Effector CD4-positive, alpha-beta T cell (primary cell): ENCODE results near the gene COL13A1.

Source experiments
- DNase-seq: peaks from one replicate; pipeline ENCODE4 v3.0.0-alpha.2; 2020

The COL13A1 gene

GRCh38 chr10:69792341-69792740 is 9.4 kb upstream of the COL13A1 start:
- no peak for DNase-seq

- no peak for DNase-seq
Observed at GRCh38 chr10:69794673-69795072, 7.0 kb upstream of the COL13A1 start.

- no peak for DNase-seq
Observed at GRCh38 chr10:69795242-69795934, 6.3 kb upstream of the COL13A1 start.

GRCh38 chr10:69797959-69798358 is 3.7 kb upstream of the COL13A1 start:
- no peak for DNase-seq

GRCh38 chr10:69800109-69800508 is 1.6 kb upstream of the COL13A1 start:
- no peak for DNase-seq

- DNase-seq = no peak
Observed at GRCh38 chr10:69800665-69801064, 1.0 kb upstream of the COL13A1 start.

- DNase-seq = no peak
Observed at GRCh38 chr10:69801094-69801433, 642 bp upstream of the COL13A1 start.

- no peak for DNase-seq
Observed at GRCh38 chr10:69802424-69803161, 887 bp downstream of the COL13A1 start.

- no peak for DNase-seq
Observed at GRCh38 chr10:69803809-69804208, 2.1 kb downstream of the COL13A1 start.

- no peak for DNase-seq
Observed at GRCh38 chr10:69804775-69805174, 3.1 kb downstream of the COL13A1 start.

- no peak for DNase-seq
Observed at GRCh38 chr10:69807122-69807521, 5.4 kb downstream of the COL13A1 start.

- DNase-seq = no peak
Observed at GRCh38 chr10:69807696-69808095, 6.0 kb downstream of the COL13A1 start.

- no peak for DNase-seq
Observed at GRCh38 chr10:69809318-69809717, 7.6 kb downstream of the COL13A1 start.

GRCh38 chr10:69810097-69810496 is 8.4 kb downstream of the COL13A1 start:
- no peak for DNase-seq

- DNase-seq = no peak
Observed at GRCh38 chr10:69810675-69811397, 9.1 kb downstream of the COL13A1 start.

GRCh38 chr10:69813632-69814031 is 11.9 kb downstream of the COL13A1 start:
- DNase-seq = no peak

- DNase-seq = no peak
Observed at GRCh38 chr10:69814251-69814650, 12.5 kb downstream of the COL13A1 start.

- no peak for DNase-seq
Observed at GRCh38 chr10:69815104-69815503, 13.4 kb downstream of the COL13A1 start.

- no peak for DNase-seq
Observed at GRCh38 chr10:69816521-69816920, 14.8 kb downstream of the COL13A1 start.

- DNase-seq = no peak
Observed at GRCh38 chr10:69817078-69817581, 15.4 kb downstream of the COL13A1 start.

GRCh38 chr10:69818676-69819239 is 17.1 kb downstream of the COL13A1 start:
- no peak for DNase-seq

GRCh38 chr10:69819716-69820506 is 18.2 kb downstream of the COL13A1 start:
- DNase-seq = no peak

- DNase-seq = no peak
Observed at GRCh38 chr10:69820817-69821216, 19.1 kb downstream of the COL13A1 start.
